GM12801 (cell line): ENCODE measurements around the gene CAMK4.

Source experiments
- TF ChIP-seq, protein P1 (sequence below): IDR thresholded peaks from one replicate; pipeline ENCODE4 v1.5.1; 2011; ENCODE audit warnings: control low read depth; ENCODE audit not compliant: insufficient read length; ENCODE audit errors: extremely low read depth

CAMK4 gene

DNA sequence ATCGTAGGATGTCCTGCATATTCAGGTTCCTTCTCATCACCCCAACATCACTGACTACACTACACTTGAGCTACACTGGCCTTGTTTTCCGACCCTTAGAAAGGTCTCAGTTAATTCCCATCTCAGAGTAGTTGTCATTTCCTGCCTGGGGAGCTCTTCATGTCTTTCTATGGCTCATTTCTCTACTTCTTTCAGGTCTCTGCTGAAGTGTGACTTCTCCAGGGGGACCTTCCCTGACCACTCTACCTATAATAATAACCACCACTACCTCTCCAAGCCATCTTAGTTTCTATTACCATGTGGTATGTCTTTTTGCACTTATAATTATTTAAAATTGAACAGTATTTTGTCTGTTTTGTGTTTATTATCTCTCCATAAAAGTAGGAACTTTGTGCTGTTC, 174.9 kb downstream of the CAMK4 start:
- TF ChIP-seq, protein P1, sequence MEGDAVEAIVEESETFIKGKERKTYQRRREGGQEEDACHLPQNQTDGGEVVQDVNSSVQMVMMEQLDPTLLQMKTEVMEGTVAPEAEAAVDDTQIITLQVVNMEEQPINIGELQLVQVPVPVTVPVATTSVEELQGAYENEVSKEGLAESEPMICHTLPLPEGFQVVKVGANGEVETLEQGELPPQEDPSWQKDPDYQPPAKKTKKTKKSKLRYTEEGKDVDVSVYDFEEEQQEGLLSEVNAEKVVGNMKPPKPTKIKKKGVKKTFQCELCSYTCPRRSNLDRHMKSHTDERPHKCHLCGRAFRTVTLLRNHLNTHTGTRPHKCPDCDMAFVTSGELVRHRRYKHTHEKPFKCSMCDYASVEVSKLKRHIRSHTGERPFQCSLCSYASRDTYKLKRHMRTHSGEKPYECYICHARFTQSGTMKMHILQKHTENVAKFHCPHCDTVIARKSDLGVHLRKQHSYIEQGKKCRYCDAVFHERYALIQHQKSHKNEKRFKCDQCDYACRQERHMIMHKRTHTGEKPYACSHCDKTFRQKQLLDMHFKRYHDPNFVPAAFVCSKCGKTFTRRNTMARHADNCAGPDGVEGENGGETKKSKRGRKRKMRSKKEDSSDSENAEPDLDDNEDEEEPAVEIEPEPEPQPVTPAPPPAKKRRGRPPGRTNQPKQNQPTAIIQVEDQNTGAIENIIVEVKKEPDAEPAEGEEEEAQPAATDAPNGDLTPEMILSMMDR = no peak

DNA sequence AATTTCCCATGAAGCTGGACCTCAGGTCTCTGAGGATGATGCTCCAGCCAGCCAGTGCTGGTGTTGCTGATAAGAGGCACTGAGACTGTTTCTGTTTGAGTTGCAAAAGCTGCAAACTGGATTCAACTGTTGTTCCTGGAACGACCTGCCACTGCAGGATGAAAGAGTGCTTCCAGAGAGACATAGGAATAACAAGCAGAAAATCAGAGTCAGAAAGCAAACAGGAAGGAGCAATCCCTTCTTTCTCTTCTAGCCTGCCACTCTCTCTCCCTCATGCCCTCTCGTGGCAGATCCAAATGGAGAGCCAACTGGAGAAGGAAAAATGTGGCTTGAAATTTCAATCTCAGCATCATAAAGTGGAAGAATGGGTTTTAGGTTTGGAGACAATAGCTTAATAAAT, 177.7 kb downstream of the CAMK4 start:
- TF ChIP-seq, protein P1 = no peak

DNA sequence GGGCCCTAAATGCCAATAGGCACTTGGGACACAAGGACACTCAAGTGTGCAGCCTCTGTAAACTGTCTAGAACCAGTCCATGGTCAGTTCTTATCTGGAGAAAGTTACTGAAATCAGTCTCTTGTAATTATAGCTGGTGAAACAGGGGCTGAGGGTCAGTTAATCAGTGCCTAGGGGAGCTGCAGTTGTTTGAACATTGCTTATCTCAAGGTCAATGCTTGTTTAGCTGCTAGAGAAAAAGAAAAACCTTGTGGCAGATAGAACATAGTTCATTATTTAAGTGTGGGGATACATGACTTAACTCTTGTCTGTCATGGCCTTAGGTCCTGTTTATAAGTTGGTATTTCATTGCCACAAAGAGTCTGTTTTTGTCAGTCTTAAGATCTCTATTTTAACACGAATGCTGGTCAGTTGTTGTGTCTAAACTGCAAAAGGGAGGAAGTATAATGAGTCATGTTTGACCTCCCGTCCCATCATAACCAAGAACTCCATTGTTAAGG, 180.1 kb downstream of the CAMK4 start:
- TF ChIP-seq, protein P1 = no peak

DNA sequence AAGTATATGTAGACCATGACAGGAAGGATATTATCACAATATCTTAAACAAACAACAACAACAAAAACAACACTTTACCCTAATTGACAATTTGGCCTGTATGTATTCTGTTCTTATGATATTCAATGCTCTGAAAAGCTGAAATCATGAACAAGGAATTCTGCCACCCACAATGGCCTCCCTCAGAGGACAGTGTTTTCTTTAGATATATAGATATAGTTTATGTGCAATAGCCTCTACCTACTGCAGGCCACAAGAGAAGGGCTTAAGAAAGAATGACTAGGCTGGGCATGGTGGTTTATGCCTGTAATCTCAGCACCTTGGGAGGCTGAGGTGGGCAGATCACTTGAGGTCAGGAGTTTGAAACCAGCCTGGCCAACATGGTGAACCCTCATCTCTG, 183.4 kb downstream of the CAMK4 start:
- TF ChIP-seq, protein P1 = no peak

DNA sequence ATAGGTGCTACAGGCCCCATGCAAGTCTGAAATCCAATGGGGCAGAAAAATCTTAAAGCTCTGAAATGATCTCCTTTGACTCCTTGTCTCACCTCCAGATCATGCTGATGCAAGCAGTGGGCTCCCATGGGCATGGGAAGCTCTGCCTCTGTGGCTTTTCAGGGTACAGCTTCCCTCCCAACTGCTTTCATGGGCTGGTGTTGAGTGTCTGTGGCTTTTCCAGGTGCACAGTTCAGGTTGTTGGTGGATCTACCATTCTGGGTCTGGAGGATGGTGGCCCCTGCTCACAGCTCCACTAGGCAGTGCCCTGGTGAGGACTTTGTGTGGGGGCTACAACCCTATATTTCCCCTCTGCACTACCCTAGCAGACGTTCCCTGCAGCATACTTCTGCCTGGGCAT, 184.6 kb downstream of the CAMK4 start:
- TF ChIP-seq, protein P1 = no peak

DNA sequence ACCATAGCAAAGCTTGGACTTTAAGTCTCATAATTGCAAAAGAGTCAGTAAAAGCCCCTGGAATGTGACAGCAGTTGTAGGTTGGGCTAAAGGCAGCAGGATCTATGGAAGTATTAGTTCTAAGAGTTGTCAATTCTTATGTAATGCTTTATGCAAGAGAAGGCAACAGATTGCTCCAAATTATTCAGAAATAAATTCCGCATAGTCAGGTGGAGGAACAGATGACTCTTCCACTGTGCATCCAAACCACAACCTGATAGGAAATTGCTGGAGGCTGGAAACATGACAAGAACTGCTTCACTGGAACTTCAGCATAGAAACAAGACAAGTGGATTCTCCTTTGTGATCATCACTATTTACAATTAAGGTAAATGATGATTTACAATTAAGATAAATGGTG, 187.1 kb downstream of the CAMK4 start:
- TF ChIP-seq, protein P1 = no peak

DNA sequence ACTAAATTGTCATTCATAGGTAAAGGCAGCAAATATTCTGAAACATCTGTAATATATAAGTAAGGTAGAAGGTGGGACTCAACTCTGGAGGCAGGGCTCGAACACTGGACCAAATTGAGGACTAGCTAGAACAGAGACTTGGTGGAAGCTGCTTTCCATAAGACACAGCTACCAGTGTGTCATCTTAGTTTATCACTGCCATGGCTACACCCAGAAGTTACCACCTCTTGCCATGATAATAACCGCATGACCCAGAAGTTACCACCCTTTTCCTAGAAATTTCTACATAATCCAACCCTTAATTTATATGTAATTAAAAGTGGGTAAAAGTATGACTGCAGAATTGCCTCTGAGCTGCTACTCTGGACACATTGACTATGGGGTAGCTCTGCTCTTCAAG, 188.4 kb downstream of the CAMK4 start:
- TF ChIP-seq, protein P1 = no peak

DNA sequence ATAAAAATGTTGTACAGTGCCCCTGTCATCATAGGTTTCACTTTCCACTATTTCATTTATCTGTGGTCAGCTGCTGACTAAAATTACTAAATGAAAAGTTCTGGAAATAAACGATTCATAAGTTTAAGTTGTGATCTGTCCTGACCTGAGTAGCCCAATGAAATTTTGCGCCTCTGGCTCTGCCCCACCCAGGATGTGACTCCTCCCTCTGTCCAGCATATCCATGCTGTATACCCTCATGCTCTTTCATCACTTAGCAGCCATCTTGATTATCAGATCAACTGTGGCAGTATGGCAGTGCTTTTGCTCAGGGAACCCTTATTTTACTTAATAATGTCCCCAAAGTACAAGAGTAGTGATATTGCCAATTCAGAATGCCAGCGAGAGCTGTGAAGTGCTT, 190.9 kb downstream of the CAMK4 start:
- TF ChIP-seq, protein P1 = no peak
